Amniotic stem cell (primary cell): ENCODE data around the gene CHMP4A.
A peak's percentile ranks its signal among the peaks of the same experiment; 100 is the strongest.
"Not testable (repeated sequence)": the region's sequence is repeated elsewhere in the genome, so short reads cannot be mapped to it uniquely, and the experiment has no call there.

Experiments used
- DNase-seq: peaks from one replicate; lab custom pipeline; 2025; lab: John Stamatoyannopoulos, UW

CHMP4A gene

GRCh38 chr14:24246765-24247212, 33.5 kb upstream of the CHMP4A start:
- no peak for DNase-seq

GRCh38 chr14:24245350-24245749, 32.1 kb upstream of the CHMP4A start:
- not testable (repeated sequence) for DNase-seq

DNA sequence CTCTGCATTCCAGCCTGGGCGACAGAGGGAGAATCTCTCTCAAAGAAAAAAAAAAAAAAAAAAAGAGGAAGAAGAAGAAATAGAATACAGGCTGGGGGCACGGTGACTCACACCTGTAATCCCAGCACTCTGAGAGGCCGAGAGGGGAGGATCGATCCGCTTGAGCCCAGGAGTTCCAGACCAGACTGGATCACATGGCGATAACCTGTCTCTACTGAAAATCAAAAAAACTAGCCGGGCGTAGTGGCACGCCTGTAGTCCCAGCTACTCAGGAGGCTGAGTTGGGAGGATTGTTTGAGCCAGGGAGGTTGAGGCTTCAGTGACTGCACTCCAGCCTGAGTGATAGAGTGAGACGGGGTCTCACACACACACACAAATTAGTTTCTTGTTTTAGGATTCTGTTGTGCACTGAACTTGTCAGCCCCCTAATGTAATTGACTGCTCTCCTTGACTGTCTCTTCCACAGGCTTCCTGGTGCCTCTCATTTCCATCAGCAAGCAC, 30.1 kb upstream of the CHMP4A start:
- no peak for DNase-seq

DNA sequence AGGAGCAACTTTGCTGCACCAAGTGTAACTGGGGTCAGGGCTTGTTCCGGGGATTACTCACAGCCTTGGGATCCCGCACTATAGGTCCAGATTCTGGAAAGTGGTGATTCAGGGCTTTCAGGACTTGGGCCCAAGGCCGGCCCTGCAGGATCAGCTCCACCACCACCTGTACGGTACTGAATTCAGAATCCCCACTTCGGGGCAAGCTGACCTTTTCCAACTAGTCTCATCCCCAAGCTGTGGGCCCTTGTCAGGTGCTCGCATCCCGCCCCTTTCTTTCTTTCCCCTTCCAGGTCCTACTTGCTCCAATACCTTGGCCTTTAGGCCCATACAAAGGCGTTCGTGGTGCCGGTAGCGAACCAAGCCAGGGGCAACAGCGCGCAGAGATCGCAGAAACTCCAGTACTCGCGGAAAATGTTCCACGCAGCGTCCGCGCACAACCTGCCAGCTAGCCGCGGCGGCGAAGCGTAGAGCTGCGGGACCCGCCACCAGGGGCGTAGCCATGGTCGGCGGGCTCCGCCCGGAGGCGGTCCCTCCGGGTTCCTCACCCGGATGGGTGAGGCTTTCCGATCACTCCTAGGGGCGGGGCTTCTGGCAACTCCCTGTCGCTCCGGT, 28.6 kb upstream of the CHMP4A start:
- peak; percentile 84 for DNase-seq

- no peak for DNase-seq
Observed at GRCh38 chr14:24240110-24240918, 27.0 kb upstream of the CHMP4A start.

GRCh38 chr14:24238527-24239037, 25.3 kb upstream of the CHMP4A start:
- no peak for DNase-seq

GRCh38 chr14:24238123-24238522, 24.8 kb upstream of the CHMP4A start:
- DNase-seq = no peak

DNA sequence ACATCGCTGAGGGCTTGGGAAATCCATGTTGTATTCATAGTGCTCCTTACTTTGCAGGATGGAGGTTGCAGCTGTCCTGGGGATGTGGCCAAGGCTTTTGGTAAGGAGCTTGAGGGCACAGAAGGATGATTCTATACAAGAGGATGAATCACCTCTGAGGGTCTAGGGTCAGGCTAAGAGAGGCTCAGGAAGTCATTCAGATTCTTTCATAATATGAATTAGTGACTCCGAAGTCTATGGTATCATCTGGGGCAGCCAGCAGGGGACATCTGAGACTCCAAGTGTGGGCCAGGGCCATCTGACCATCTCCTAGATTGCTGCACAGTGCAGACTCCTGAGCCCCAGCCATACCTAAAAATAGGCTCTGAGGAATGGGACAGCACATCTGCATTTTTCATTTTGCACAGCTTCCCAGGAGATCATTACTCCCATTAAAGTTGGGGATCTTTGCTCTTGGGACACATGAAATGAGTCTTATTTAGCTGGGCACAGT, 24.2 kb upstream of the CHMP4A start:
- no peak for DNase-seq

- DNase-seq = no peak
Observed at GRCh38 chr14:24236689-24237462, 23.6 kb upstream of the CHMP4A start.

- DNase-seq = no peak
Observed at GRCh38 chr14:24235804-24236688, 22.8 kb upstream of the CHMP4A start.

DNA sequence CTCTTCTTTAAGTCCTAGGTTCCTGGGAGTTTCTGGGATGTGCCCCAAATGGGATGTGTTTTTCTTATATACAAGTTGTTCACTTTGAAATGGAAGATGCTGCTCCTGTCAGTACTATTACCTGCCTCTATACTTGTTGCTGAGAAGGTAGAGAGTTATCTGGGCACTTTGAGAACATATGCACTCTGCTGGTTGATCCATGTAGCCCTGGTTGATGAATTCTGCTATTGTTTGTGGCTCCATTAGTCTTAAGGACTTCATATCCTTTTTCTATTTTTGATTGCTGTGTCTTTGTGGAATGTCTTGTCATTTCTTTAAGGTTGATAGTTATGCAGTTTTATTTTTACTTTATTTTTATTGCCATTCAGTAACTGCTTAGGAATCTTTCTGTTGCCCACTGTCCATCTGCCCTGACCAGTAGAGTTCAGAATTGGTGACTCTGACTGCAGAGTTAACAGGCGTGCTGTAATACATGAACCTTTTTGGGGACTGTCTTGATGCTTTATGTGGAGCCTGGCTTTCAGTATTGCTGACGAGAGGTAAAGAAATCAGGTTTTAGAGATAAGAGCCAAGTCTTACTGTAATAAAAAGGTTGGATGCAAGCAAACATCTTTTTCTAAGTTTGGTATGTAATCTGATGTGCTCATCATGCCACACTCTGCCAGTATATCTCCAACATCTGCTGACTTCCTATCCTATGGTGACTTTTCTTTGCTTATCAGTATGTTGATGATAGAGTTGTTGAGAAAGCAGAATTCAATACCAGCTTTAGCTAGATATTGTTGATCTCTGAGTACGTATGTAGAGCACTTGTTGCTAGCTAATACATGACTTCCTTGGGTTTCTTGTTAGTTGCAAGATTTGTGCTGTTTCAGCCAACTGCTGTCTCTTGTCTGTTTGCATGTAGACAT, 21.1 kb upstream of the CHMP4A start:
- no peak for DNase-seq

GRCh38 chr14:24233538-24233866, 20.2 kb upstream of the CHMP4A start:
- no peak for DNase-seq

DNA sequence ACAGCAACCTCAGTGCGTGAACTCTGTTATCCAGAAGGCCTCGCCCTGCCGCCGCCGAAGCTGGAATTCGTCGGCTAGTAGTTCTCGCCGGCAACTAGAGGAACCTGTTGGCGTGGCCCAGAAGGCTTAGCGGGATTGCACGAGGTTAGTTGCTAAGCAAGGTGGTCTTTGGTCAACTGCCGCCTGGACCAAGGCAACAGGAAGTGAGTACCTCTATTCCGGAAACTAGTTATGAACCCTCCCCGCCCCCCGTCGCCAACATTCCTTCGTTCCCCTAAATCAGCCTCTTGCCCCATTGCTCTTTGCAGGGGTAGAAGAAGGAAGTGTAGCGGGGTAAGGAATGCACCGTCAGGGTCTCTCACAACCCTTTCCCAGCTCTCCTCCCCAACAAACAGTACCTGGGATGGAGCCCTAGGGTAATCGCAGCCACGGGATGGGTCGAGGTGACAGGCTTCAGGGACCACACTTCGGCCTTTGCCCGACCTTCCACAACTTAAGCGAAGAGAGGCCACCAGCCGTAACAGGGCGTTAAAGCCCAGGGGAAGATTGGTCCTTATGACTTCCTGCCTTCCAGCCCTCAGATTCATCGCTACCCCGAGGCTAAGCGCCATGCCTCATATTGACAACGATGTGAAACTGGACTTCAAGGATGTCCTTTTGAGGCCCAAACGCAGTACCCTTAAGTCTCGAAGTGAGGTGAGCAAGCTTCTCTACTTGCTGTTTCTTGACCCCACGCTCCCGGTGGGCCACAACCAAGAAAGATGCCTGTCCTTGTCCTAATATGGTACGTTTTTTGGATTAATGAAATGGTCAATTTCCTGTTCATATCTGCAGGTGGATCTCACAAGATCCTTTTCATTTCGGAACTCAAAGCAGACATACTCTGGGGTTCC, 19.6 kb upstream of the CHMP4A start, which contains the start of gene GMPR2:
Gene GMPR2 (plus strand): TSS at position 285 of the 893 bp plus-strand sequence. CDS start 325 bp downstream, at position 610.
- DNase-seq = no peak

DNA sequence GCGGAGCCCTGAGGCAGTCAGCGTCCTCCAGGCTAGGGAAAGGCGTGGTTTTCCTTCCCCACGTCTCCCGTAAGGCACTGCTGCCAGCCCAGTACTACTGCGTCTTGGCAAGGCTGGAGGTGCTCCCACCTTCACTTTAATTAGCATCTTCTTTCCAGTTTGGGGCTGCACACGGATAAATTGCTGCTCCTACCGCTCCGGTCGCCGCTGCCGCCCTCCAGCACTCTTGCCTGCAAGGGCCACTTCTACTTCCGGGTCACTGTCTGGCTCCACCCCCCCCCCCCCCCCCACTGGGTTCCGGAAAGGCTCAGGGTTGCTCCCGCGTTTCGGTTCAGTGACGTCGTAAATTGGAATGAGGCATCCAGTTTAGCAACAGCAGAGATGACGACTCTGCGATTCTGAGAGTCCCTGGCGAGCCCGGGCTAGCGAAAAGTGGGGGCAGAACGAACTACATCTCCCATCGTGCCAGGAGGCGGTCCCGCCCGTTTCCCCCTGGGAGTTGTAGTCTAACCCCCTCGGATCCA, 18.9 kb upstream of the CHMP4A start, which contains the start of gene NEDD8:
Gene NEDD8 (minus strand): TSS at position 247 of the 524 bp plus-strand sequence. CDS start 100 bp downstream, at position 147.
- DNase-seq = peak; percentile 76

DNA sequence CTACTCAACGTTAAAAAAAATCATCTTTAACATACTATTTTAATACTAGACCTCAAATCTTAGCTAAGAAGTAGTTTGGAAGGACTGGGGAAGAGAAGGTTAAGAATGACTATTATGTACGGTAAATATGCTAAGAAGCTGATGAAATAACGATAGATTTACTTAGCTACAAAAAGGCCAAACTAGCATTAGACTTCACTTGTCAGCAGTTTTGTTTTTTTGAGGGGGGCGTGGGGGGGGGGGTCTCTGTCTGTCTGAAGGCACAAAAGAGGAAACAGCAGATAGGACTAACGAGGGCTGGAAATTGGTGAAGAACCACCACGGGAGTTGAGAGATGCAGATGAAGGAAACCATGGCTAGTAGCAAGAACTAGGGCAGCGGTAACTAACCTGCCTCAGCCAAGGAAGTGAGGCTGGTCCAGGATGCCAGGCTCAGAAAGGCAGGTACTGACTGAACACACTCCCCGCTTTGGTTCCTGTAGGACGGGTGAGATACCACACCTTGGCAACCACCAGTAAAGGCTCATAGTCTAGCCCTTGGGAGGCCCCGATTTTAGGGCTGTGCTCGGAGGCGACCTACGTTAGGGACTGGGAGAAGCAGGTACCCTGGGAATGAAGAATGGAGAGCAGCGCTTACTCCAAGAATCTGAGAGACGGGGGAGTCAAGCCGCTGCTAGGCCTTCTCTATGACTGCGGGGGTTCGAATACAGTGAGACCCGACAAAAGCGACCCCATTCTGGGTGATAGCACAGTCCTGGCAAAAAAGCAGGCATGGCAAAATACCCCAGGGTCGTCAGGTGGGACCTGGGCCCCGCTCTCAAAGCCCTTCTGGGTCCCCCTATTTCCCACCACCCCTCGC, 18.2 kb upstream of the CHMP4A start:
- DNase-seq = no peak

DNA sequence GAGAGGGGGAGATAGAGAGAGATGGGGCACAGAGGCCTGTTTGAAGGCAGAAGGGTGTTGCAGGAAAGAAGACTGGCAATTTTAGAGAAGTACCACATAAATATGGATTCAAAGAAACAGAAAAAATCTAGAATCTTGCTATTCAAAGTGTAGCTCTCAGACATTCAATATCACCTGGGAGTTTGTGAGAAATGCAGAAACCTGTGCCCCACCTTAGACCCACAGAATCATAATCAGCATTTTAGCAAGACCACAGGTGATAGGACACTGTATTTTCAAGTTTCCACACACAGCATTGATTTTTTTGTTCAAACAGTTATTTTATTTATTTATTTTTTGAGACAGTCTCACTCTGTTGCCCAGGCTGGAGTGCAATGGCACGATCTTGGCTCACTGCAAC, 15.6 kb upstream of the CHMP4A start:
- DNase-seq = no peak

GRCh38 chr14:24226473-24226872, 13.2 kb upstream of the CHMP4A start:
- no peak for DNase-seq

- DNase-seq = no peak
Observed at GRCh38 chr14:24224618-24225071, 11.4 kb upstream of the CHMP4A start.
